ENCODE measurements around the gene YPEL2.

DNA sequence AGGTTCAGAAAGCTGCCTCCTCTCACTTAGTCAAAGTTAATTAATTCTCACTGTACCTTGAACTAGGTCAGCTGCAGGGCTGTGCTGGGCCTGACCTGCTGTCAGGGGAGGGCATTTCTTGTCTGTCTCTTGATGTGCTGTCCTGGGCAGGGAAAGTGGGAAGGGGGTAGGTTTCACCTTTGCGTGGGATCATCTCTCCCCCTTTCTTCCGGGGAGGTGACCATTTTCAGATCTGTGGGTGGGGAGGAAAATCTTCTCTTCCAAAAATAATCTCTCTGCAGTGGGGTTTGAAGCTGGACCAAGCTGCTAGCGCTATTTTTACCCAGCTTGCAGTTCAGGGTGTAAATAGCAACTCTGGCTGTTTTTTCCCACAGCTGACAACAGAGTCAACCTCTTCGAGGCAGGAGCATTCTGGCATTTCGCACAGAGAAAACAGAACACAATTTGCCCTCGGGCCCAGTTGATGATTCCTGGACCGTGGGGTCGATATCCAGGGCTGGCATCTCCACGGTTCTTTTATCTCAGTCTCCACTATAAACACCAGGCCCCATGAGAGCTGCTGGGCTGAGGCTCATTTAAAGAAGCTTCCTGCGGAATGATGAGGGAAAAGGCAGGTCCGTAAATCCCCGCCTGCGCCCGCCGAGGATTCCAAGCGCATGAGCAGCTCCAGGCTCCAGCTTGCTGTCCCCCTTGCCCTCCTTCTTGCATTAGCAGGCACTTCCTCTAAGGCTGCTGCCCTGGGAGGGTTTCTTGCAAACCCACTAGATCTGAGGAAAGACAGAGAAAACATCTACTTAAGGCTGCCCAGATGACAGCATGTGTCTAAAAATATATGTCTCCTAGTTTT lies 93.9 kb downstream of the YPEL2 start:
- TF ChIP-seq, protein P1, sequence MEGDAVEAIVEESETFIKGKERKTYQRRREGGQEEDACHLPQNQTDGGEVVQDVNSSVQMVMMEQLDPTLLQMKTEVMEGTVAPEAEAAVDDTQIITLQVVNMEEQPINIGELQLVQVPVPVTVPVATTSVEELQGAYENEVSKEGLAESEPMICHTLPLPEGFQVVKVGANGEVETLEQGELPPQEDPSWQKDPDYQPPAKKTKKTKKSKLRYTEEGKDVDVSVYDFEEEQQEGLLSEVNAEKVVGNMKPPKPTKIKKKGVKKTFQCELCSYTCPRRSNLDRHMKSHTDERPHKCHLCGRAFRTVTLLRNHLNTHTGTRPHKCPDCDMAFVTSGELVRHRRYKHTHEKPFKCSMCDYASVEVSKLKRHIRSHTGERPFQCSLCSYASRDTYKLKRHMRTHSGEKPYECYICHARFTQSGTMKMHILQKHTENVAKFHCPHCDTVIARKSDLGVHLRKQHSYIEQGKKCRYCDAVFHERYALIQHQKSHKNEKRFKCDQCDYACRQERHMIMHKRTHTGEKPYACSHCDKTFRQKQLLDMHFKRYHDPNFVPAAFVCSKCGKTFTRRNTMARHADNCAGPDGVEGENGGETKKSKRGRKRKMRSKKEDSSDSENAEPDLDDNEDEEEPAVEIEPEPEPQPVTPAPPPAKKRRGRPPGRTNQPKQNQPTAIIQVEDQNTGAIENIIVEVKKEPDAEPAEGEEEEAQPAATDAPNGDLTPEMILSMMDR (IDR thresholded peaks at IDR 0.05), result no peak
- no peak for TF ChIP-seq POLR2A (IDR thresholded peaks at IDR 0.05)

Data from body of pancreas (tissue), 4 donors.